DOHH2 (cell line): Measurements from ENCODE around the gene PALM.

Source experiments
- EZH2phosphoT487 ChIP-seq: fragments of 200-600 bp; sonication (generic); IDR thresholded peaks from 2 replicates; pipeline ENCODE4 v1.6.1; 2017; ENCODE audit warnings: borderline replicate concordance, mild to moderate bottlenecking, antibody characterized with exemption, low read length, moderate library complexity, mixed read lengths
- TF ChIP-seq, protein P1 (sequence below): fragments of 200-600 bp; sonication (generic); IDR thresholded peaks from one replicate; pipeline ENCODE4 v1.5.1; 2014; ENCODE audit warnings: antibody characterized with exemption, mild to moderate bottlenecking, low read depth, low read length; ENCODE audit not compliant: poor library complexity, severe bottlenecking

DNA sequence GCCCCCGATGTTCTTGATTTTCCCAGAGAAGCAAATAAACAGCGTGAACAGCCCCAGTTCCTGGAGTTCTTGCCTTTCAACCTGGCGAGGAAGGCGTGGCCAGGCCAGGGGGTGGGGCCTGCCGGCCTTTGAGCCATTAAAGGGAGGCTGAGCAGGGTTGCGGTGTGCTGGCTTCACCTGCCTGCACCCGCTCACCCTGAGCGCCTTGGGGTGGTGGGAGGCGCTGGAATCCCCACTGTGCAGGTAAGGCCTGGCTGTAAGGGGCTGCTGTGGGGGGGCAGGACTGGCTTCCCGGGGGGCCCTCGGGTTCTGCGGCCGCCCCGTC, 39.5 kb downstream of the PALM start:
- TF ChIP-seq, protein P1, sequence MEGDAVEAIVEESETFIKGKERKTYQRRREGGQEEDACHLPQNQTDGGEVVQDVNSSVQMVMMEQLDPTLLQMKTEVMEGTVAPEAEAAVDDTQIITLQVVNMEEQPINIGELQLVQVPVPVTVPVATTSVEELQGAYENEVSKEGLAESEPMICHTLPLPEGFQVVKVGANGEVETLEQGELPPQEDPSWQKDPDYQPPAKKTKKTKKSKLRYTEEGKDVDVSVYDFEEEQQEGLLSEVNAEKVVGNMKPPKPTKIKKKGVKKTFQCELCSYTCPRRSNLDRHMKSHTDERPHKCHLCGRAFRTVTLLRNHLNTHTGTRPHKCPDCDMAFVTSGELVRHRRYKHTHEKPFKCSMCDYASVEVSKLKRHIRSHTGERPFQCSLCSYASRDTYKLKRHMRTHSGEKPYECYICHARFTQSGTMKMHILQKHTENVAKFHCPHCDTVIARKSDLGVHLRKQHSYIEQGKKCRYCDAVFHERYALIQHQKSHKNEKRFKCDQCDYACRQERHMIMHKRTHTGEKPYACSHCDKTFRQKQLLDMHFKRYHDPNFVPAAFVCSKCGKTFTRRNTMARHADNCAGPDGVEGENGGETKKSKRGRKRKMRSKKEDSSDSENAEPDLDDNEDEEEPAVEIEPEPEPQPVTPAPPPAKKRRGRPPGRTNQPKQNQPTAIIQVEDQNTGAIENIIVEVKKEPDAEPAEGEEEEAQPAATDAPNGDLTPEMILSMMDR: no peak
- no peak for TF ChIP-seq EZH2phosphoT487
